Amniotic stem cell (primary cell): Measurements from ENCODE around the gene RNF150.
"Not testable (repeated sequence)": the region's sequence is repeated elsewhere in the genome, so short reads cannot be mapped to it uniquely, and the experiment has no call there.

Source experiments
- DNase-seq: peaks from one replicate; lab custom pipeline; 2025; lab: John Stamatoyannopoulos, UW

Gene RNF150

DNA sequence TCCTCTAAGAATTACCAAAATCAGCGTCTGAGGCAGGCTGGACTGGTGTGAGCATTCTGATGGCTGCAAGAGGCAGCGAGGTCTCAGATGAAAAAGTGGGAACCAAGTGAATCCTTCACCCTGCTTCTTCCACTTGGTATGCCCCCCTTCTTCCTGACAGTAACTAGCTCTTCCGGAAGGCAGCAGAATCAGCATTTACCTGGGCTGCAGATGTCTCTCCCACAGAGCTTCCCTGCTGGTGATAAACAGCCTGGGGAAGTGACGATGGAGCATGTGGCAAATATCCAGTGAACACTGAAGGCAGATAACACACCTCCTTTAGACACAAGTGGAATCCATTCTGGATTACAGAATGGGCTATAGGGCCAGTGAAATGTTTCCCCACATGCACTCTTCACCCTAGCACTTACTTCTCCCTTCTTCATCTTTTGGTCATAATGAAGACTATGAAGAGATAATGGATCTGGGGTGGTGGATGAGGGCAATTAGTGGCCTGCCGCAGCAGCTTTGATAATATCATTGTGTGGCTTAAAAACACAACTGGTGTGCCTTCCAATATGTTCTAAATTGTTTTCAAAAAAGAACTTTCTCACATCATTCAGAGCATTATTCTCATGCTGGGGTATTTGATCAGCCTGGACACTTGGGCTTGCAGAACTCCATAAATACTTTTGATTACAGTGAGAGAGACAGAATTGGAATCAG lies 316.3 kb downstream of the RNF150 start:
- no peak for DNase-seq

DNA sequence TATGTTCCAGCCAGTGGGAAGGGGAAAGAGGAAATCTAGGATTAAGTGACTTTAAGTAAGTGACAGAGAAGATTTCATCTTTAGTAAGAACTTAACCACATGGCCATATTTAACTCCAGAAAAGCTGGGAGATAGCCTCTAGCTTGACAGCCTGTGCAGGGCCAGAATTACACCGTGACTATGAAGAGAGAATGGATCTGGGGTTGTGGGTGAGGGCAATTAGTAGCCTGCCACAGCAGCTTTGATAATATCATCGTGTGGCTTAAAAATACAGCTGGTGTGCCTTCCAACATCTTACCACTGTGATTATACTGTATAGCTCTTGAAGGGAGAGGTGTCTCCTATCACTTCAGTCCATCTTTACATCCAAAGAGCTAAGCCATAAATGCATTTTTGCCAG lies 319.5 kb downstream of the RNF150 start:
- DNase-seq: no peak

DNA sequence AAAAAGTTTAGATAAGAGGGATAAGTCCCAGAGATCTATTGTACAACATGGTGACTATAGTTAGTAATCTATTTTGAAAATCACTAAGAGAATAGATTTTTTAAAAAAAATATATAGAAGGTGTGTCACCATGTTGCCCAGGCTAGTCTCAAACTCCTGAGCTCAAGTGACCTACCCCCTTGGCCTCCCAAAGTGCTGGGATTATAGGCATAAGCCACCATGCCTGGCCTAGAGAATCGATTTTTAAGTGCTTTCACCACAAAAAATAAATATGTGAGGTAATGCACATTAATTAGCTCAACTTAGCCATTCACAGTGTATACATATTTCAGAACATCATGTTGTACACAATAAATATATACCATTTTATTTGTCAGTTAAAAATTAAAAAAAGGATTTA lies 320.4 kb downstream of the RNF150 start:
- DNase-seq: no peak

DNA sequence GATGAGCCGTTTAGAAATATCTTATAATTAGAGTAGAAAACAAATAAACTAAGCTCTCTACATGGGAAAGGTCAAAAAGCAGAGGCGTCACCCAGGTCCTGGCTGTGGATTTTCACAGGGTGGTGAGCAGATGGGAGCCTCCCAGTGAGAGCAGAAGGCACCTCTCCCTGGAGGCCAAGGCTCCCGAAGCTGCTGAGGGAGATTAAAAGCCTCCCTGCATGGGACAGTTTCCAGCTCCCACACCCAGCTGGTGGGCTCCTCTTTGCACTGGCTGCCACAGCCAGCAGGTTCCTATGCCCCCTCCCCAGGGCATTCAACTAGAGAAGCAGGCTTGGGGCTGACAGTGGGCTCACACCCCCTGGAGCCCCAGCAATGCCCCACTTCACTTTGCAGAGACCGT lies 321.8 kb downstream of the RNF150 start:
- no peak for DNase-seq

DNA sequence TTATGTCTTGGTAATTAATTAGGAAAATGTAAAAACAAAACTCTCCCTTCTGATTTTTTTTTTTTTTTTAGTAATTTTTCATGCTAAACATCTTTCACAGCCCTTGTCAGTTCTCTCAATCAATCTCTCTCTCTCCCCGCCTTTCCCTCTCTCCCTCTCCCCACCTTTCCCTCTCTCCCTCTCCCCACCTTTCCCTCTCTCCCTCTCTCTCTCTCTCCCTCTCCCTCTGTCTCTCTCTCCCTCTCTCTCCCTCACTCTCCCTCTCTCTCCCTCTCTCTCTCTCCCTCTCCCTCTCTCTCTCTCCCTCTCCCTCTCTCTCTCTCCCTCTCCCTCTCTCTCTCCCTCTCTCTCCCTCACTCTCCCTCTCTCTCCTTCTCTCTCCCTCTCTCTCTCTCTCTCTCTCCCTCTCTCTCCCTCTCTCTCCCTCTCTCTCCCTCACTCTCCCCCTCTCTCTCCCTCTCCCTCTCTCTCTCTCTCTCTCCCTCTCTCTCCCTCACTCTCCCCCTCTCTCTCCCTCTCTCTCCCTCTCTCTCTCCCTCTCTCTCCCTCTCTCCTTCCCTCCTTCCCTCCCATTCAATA lies 322.6 kb downstream of the RNF150 start:
- DNase-seq: not testable (repeated sequence)
